ENCODE measurements around the gene SLIT2. TPM values are rescaled to one million over a fixed set of nuclear protein-coding genes. Genes with fewer than 3 reads are reported as not detected.

The SLIT2 gene
- total and polyA plus RNA-seq, 10 donors: 1.3 to 128 (median 57.2) TPM

GRCh38 chr4:20253735-20254409, 2.2 kb downstream of the SLIT2 start:
- Histone ChIP-seq H3K27ac (peak overlapping the region in 7 of 8 donors; percentile 4 to 83 (median 77)), H3K4me3 (peak overlapping the region; percentile 53 to 77 (median 61)), H3K9me3 (no peaks in the 10 kb centered on the region), H3K4me1 (peaks cover 0 to 70% (median 21%) of the 10 kb centered on the region in 6 donors), H3K27me3 (replicated peaks in 1 of 7) (peaks cover 0 to 65% (median 33%) of the 10 kb centered on the region in 7 donors), H3K36me3 (no peaks in the 10 kb centered on the region)
- intact Hi-C loops (cut with DNase I; ENCODE audit: low total_unique reads): loop anchor here (10.0 kb wide), 1 partner anchor 1029 kb away; no protein-coding TSS in a partner anchor
- 2 to 18% (median 5%) methylated on average over 39 to 43 of the region's 43 CpGs for WGBS, 5 donors
- TF ChIP-seq POLR2AphosphoS5 (IDR thresholded peaks at IDR 0.05) (peak in 2 of 3 donors; percentile 22 to 55), CTCF (IDR thresholded peaks at IDR 0.05 in 8 of 11, conservative IDR thresholded peaks at IDR 0.05 in 3 of 11) (no peak)
- peak; percentile 75 for DNase-seq

GRCh38 chr4:20254511-20255250, 3.0 kb downstream of the SLIT2 start:
- TF ChIP-seq CTCF (IDR thresholded peaks at IDR 0.05 in 8 of 11, conservative IDR thresholded peaks at IDR 0.05 in 3 of 11) (no peak), POLR2AphosphoS5 (IDR thresholded peaks at IDR 0.05) (peak in 2 of 3 donors; percentile 35 to 59)
- 3 to 9% (median 5%) methylated on average over 48 to 72 of the region's 72 CpGs for WGBS, 5 donors
- intact Hi-C loops (cut with DNase I; ENCODE audit: low total_unique reads): loop anchor here (10.0 kb wide), 1 partner anchor 1030 kb away; no protein-coding TSS in a partner anchor

GRCh38 chr4:20255251-20255586, 3.5 kb downstream of the SLIT2 start:
- TF ChIP-seq POLR2A (IDR thresholded peaks at IDR 0.05) (no peak), CTCF (IDR thresholded peaks at IDR 0.05 in 8 of 11, conservative IDR thresholded peaks at IDR 0.05 in 3 of 11) (no peak), POLR2AphosphoS5 (IDR thresholded peaks at IDR 0.05) (no peak)
- 6 to 10% (median 9%) methylated on average over 8 of the region's 8 CpGs for WGBS, 5 donors
- Histone ChIP-seq H3K9me3 (no peaks in the 10 kb centered on the region), H3K36me3 (no peaks in the 10 kb centered on the region), H3K27me3 (replicated peaks in 1 of 7) (peaks cover 0 to 63% (median 33%) of the 10 kb centered on the region in 7 donors), H3K27ac (peak overlapping the region in 6 of 8 donors; percentile 38 to 83 (median 78)), H3K4me3 (peak overlapping the region; percentile 53 to 77 (median 61)), H3K4me1 (peaks cover 0 to 65% (median 23%) of the 10 kb centered on the region in 6 donors)
- no peak for DNase-seq
- intact Hi-C loops (cut with DNase I; ENCODE audit: low total_unique reads): loop anchor here (10.0 kb wide), 1 partner anchor 1030 kb away; no protein-coding TSS in a partner anchor

More at GRCh38 chr4:20254511-20255250, 3.0 kb downstream of the SLIT2 start:
- peak overlapping the region in 7 of 8 donors; percentile 4 to 83 (median 77) for H3K27ac ChIP-seq
- H3K4me1 ChIP-seq: peaks cover 0 to 69% (median 22%) of the 10 kb centered on the region in 6 donors
- H3K27me3 ChIP-seq (replicated peaks in 1 of 7): peaks cover 0 to 65% (median 33%) of the 10 kb centered on the region in 7 donors
- H3K36me3 ChIP-seq: no peaks in the 10 kb centered on the region
- no peaks in the 10 kb centered on the region for H3K9me3 ChIP-seq
- H3K4me3 ChIP-seq: peak overlapping the region; percentile 53 to 77 (median 61)
- peak; percentile 74 for DNase-seq

Data from spleen (tissue), 11 donors.